NT2/D1 (cell line): Measurements from ENCODE around the gene PIM3.

Source experiments
- YY1 ChIP-seq: IDR thresholded peaks from 2 replicates; pipeline ENCODE4 v1.6.1; 2011; ENCODE audit not compliant: insufficient read length, insufficient read depth
- ZNF274 ChIP-seq: IDR thresholded peaks from 2 replicates; pipeline ENCODE4 v1.6.1; 2011; ENCODE audit warnings: mild to moderate bottlenecking, low read depth, low read length

- TF ChIP-seq ZNF274 (no peak), YY1 (no peak)
Observed at GRCh38 chr22:49928185-49928495, 32.4 kb upstream of the PIM3 start.
